Endothelial cell of umbilical vein (primary cell): Measurements from ENCODE around the gene PPP1R9B. TPM values are rescaled to one million over a fixed set of nuclear protein-coding genes. Genes with fewer than 3 reads are reported as not detected.

Experiments
- BruUV-seq: library from RNA; stranded (reverse); fragments of 400-500 nt; replicated peaks from 2 replicates; lab custom pipeline; 2021; lab: Mats Ljungman, UMichigan
- CTCF ChIA-PET: fragments of 300-600, 350-600 bp; sonication (Branson Sonifier 250); formaldehyde crosslinking; loops from one replicate; lab custom pipeline; 2021; ENCODE audit warnings: antibody characterized with exemption, inconsistent platforms; lab: Charles Lee
- POLR2A ChIA-PET: fragments of 300-600, 350-600 bp; sonication (Branson Sonifier 250); formaldehyde crosslinking; loops from one replicate; lab custom pipeline; 2021; ENCODE audit warnings: antibody characterized with exemption, inconsistent platforms; lab: Charles Lee
- DNase-seq: peaks from one replicate; pipeline ENCODE4 v3.0.0-alpha.2; 2011; ENCODE audit warnings: low read depth, low spot score
- FAIRE-seq: peaks from 2 replicates; lab custom pipeline; 2011; peaks lifted over from hg19 to GRCh38; lab: Jason Lieb, UNC
- H2AFZ ChIP-seq: 2 replicates; pipeline ENCODE4 v1.6.0; 2012; ENCODE audit warnings: low read depth, low read length, control low read depth, inconsistent platforms
- H3K27ac ChIP-seq: 2 replicates; pipeline ENCODE4 v1.5.1; 2011; ENCODE audit warnings: low read depth, mild to moderate bottlenecking, control low read depth, low read length, moderate library complexity; ENCODE audit not compliant: insufficient read depth
- H3K27me3 ChIP-seq, 2 experiments: 2 replicates each; pipeline versions ENCODE4 v1.6.0 to v1.6.1; 2011; ENCODE audit warnings: low read length in 2 of 2, mixed read lengths in 1 of 2; ENCODE audit not compliant: control insufficient read depth in 2 of 2, insufficient read depth in 2 of 2
- H3K36me3 ChIP-seq, 2 experiments: 2 replicates in 1 of 2; 3 replicates in 1 of 2; pipeline ENCODE4 v1.5.1; 2011; ENCODE audit warnings: low read length in 2 of 2, mild to moderate bottlenecking in 1 of 2, moderate library complexity in 1 of 2; ENCODE audit not compliant: control insufficient read depth in 2 of 2, insufficient read depth in 2 of 2; ENCODE audit errors: extremely low read depth in 1 of 2
- H3K4me1 ChIP-seq: 3 replicates; pipeline ENCODE4 v1.5.1; 2011; ENCODE audit warnings: mild to moderate bottlenecking, low read length; ENCODE audit not compliant: control insufficient read depth, insufficient read depth; ENCODE audit errors: extremely low read depth
- H3K4me2 ChIP-seq: 2 replicates; pipeline ENCODE4 v1.6.1; 2011; ENCODE audit warnings: low read length, control low read depth, mixed read lengths; ENCODE audit not compliant: insufficient read depth
- H3K4me3 ChIP-seq, 3 experiments: fragments of 200-600 bp in 1 of 3; sonication (generic), shearing (Covaris generic) in 1 of 3; replicated peaks in 1 of 3; 2 replicates each; pipeline ENCODE4 v1.5.1; 2011 to 2016; ENCODE audit warnings: control low read depth in 3 of 3, low read length in 3 of 3, mild to moderate bottlenecking in 2 of 3, inconsistent platforms in 1 of 3, low read depth in 1 of 3, moderate library complexity in 1 of 3; ENCODE audit not compliant: insufficient read depth in 1 of 3
- H3K79me2 ChIP-seq: 2 replicates; pipeline ENCODE4 v1.6.0; 2012; ENCODE audit warnings: low read length, inconsistent platforms; ENCODE audit not compliant: control insufficient read depth, insufficient read depth
- H3K9ac ChIP-seq: replicated peaks from 2 replicates; pipeline ENCODE3; 2011; ENCODE audit warnings: low read length, control low read depth; ENCODE audit not compliant: insufficient read depth; ENCODE audit errors: extremely low read depth
- H3K9me1 ChIP-seq: replicated peaks from 3 replicates; pipeline ENCODE4 v1.6.0; 2011; ENCODE audit warnings: mild to moderate bottlenecking, low read length; ENCODE audit not compliant: control insufficient read depth, insufficient read depth; ENCODE audit errors: extremely low read depth
- H3K9me3 ChIP-seq: replicated peaks from 2 replicates; pipeline ENCODE4 v1.5.1; 2012; ENCODE audit warnings: low read length, inconsistent platforms; ENCODE audit not compliant: control insufficient read depth, insufficient read depth
- H4K20me1 ChIP-seq: replicated peaks from 2 replicates; pipeline ENCODE3; 2011; ENCODE audit warnings: mild to moderate bottlenecking, low read length; ENCODE audit not compliant: control insufficient read depth, insufficient read depth; ENCODE audit errors: extremely low read depth
- EZH2 ChIP-seq: IDR thresholded peaks from 2 replicates; pipeline ENCODE4 v1.6.1; 2012; ENCODE audit warnings: borderline replicate concordance, low read depth, mild to moderate bottlenecking, moderate library complexity, low read length, inconsistent platforms; ENCODE audit not compliant: severe bottlenecking
- FOS ChIP-seq: IDR thresholded peaks from 2 replicates; pipeline ENCODE4 v1.6.1; 2011; ENCODE audit warnings: mild to moderate bottlenecking, low read length, moderate library complexity, borderline replicate concordance; ENCODE audit not compliant: insufficient read depth
- GATA2 ChIP-seq: IDR thresholded peaks from 2 replicates; pipeline ENCODE4 v1.7.0; 2011; ENCODE audit warnings: low read depth, mild to moderate bottlenecking, moderate library complexity, mixed read lengths, low read length; ENCODE audit not compliant: insufficient read length, insufficient read depth
- JUN ChIP-seq: IDR thresholded peaks from 2 replicates; pipeline ENCODE4 v1.6.1; 2011; ENCODE audit warnings: borderline replicate concordance, low read depth; ENCODE audit not compliant: insufficient read length, insufficient read depth
- MAX ChIP-seq: IDR thresholded peaks from 2 replicates; pipeline ENCODE4 v1.6.1; 2011; ENCODE audit not compliant: insufficient read depth, insufficient read length
- MYC ChIP-seq: IDR thresholded peaks from one replicate; pipeline ENCODE4 v1.6.1; 2011; ENCODE audit warnings: mild to moderate bottlenecking, low read depth, low read length
- POLR2A ChIP-seq: IDR thresholded peaks from 2 replicates; pipeline ENCODE4 v1.6.1; 2012; ENCODE audit warnings: low read depth, mild to moderate bottlenecking, control low read depth, low read length
- POLR2AphosphoS5 ChIP-seq: IDR thresholded peaks from 2 replicates; pipeline ENCODE4 v1.6.1; 2012; ENCODE audit warnings: low read depth, mild to moderate bottlenecking, control low read depth, low read length, moderate library complexity; ENCODE audit not compliant: insufficient read depth
- dilution Hi-C: fragments of 300-500 bp; cut with MboI; formaldehyde crosslinking; loops from one replicate; pipeline ENCODE4 v1.15.0; 2019; ENCODE audit warnings: low sequenced_read_pairs; ENCODE audit not compliant: extremely low pct_ligation_motif_present
- intact Hi-C: fragments of 100-400 bp; cut with micrococcal nuclease; formaldehyde crosslinking; loops from one replicate; pipeline ENCODE4 v1.10.0; 2022
- polyA plus RNA-seq, 4 experiments: library from polyadenylated mRNA; depleted of rRNA in 3 of 4; stranded (reverse) in 3 of 4; unstranded in 1 of 4; fragments of >200 nt; gene quantifications; 2 replicates each; pipeline versions ENCODE4 v1.2.1 to v1.2.3, GENCODE V29; 2011 to 2012; ENCODE audit warnings: missing spikeins in 1 of 4
- total RNA-seq: library from RNA; stranded (reverse); gene quantifications from 2 replicates; pipeline ENCODE4 v1.2.3, GENCODE V29; 2021
- TF ChIP-seq, protein P1 (sequence below), 2 donors: IDR thresholded peaks; 1 replicate in 1 of 2; 2 replicates in 1 of 2; pipeline ENCODE4 v1.5.1; 2011; ENCODE audit warnings: low read length in 2 of 2, mild to moderate bottlenecking in 2 of 2, moderate library complexity in 2 of 2, control low read depth in 1 of 2, inconsistent platforms in 1 of 2, low read depth in 1 of 2; ENCODE audit not compliant: insufficient read depth in 1 of 2; ENCODE audit errors: extremely low read depth in 1 of 2

The PPP1R9B gene
- total and polyA plus RNA-seq, 2 donors (not counting 3 experiments of a cell fraction or from before 2014, with no cell fraction given): 20.1 to 60.2 TPM

DNA sequence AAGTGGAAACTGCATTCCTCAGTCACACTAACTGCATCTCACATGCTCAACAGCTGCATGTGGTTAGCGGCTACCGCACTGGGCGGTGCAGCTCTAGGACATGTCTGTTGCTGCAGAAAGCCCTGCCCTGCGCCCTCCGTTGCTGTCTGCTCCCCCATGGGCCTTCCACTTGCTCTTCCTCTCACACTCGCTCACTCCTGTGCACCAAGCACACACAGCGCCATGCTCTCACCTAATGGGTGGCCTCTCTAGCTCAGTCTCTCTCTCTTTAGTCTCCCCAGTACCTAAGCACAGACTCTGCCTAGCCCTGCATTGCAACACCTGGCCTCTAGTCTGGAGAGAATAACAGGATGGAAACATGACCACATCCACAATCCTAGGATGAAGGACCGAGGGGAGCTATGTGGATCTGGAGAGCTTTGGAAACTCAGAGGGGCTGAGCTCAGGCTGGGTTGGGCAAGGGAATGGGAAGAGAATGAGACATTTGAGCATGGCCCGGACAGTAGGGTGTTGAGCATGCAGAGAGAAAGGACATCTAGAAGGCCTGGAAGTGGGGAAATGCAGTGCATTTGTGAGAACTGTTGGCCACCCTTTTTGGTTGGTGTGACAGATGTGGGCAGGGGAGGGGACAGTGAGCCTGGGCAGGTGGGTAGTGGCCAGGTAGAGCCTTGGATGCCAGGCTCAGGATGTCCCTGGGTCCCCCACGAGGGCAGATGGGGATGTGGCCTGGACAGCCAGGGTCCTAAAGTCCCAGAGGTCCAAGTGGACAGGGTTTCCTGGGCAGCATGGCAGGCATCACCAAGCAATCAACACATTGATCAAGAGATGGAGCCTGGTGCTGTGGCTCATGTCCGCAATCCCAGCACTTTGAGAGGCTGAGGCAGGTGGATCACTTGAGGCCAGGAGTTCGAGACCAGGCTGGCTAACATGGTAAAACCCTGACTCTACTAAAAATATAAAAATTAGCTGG is 31.4 kb upstream of the PPP1R9B start:
- no peaks in the 10 kb centered on the region for H3K9me1 ChIP-seq
- H2AFZ ChIP-seq: no peak overlapping the region
- no peaks in the 10 kb centered on the region for H3K79me2 ChIP-seq
- H3K27me3 ChIP-seq: no peaks in the 10 kb centered on the region
- TF ChIP-seq MAX (no peak), EZH2 (no peak), POLR2A (no peak), GATA2 (no peak), MYC (no peak), FOS (no peak), JUN (no peak), POLR2AphosphoS5 (no peak)
- TF ChIP-seq, protein P1, sequence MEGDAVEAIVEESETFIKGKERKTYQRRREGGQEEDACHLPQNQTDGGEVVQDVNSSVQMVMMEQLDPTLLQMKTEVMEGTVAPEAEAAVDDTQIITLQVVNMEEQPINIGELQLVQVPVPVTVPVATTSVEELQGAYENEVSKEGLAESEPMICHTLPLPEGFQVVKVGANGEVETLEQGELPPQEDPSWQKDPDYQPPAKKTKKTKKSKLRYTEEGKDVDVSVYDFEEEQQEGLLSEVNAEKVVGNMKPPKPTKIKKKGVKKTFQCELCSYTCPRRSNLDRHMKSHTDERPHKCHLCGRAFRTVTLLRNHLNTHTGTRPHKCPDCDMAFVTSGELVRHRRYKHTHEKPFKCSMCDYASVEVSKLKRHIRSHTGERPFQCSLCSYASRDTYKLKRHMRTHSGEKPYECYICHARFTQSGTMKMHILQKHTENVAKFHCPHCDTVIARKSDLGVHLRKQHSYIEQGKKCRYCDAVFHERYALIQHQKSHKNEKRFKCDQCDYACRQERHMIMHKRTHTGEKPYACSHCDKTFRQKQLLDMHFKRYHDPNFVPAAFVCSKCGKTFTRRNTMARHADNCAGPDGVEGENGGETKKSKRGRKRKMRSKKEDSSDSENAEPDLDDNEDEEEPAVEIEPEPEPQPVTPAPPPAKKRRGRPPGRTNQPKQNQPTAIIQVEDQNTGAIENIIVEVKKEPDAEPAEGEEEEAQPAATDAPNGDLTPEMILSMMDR (IDR thresholded peaks at IDR 0.05; ENCODE audit: extremely low read depth in 1 of 2, insufficient read depth in 1 of 2, low read depth in 1 of 2, low read length in 2 of 2): no peak
- H4K20me1 ChIP-seq: no peaks in the 10 kb centered on the region
- no peak overlapping the region for H3K4me2 ChIP-seq
- H3K4me3 ChIP-seq: no peak overlapping the region
- peaks cover 12% of the 10 kb centered on the region for H3K4me1 ChIP-seq
- H3K9me3 ChIP-seq: no peaks in the 10 kb centered on the region
- FAIRE-seq (no peak), DNase-seq (no peak)
- no peak overlapping the region for H3K9ac ChIP-seq
- no TSS peak for BruUV-seq
- no peak overlapping the region for H3K27ac ChIP-seq
- POLR2A ChIA-PET: no interaction called here
- CTCF ChIA-PET: interaction anchor here (1.1 to 1.6 kb wide), 6 partner anchors 7 to 20 kb away, joined by 3 to 8 read pairs (median 4); no protein-coding TSS in a partner anchor
- dilution Hi-C loops (no loop called here), intact Hi-C loops (no loop called here)
- no peaks in the 10 kb centered on the region for H3K36me3 ChIP-seq
